HL-60 (cell line): ENCODE measurements around the gene PNPLA2.
A peak's percentile ranks its signal among the peaks of the same experiment; 100 is the strongest.

ENCODE experiments used
- POLR2AphosphoS5 ChIP-seq: IDR thresholded peaks from 2 replicates; pipeline ENCODE4 v1.6.1; 2012; ENCODE audit warnings: low read depth
- TF ChIP-seq, protein P1 (sequence below): IDR thresholded peaks from one replicate; pipeline ENCODE4 v1.5.1; 2011; ENCODE audit warnings: low read length, control low read depth, inconsistent platforms; ENCODE audit not compliant: insufficient read depth

DNA sequence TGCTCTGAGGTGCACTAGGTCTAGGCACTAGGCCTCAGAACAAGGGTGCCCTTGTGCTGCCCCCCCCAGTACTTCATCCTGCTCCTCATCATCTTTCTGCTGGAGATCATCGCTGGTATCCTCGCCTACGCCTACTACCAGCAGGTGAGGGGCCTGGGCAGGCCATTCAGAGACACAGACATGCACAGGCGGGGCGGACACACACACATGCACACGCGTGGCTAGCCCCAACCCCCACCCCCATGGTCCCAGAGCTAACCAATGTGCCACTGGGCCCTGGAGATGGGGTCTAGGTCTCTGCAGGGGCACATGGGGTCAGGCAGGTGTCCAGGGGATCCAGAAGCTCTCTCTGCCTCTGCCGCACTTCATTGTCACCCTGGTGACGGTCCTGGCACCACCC lies 18.0 kb downstream of the PNPLA2 start:
- TF ChIP-seq, protein P1, sequence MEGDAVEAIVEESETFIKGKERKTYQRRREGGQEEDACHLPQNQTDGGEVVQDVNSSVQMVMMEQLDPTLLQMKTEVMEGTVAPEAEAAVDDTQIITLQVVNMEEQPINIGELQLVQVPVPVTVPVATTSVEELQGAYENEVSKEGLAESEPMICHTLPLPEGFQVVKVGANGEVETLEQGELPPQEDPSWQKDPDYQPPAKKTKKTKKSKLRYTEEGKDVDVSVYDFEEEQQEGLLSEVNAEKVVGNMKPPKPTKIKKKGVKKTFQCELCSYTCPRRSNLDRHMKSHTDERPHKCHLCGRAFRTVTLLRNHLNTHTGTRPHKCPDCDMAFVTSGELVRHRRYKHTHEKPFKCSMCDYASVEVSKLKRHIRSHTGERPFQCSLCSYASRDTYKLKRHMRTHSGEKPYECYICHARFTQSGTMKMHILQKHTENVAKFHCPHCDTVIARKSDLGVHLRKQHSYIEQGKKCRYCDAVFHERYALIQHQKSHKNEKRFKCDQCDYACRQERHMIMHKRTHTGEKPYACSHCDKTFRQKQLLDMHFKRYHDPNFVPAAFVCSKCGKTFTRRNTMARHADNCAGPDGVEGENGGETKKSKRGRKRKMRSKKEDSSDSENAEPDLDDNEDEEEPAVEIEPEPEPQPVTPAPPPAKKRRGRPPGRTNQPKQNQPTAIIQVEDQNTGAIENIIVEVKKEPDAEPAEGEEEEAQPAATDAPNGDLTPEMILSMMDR = no peak
- peak; percentile 42; the same call in 1 of the 2 replicates for TF ChIP-seq POLR2AphosphoS5
